Thoracic aorta (tissue), 2 donors: ENCODE results near the gene SAXO2. TPM values are rescaled to one million over a fixed set of nuclear protein-coding genes. Genes with fewer than 3 reads are reported as not detected.
"Not testable (repeated sequence)": the region's sequence is repeated elsewhere in the genome, so short reads cannot be mapped to it uniquely, and the experiment has no call there.

Experiments
- ATAC-seq: fragments of 150-250 bp; one replicate; pipeline ENCODE4 v1.8.0; 2017; ENCODE audit warnings: low read depth; ENCODE audit not compliant: insufficient number of reproducible peaks, low FRiP score
- DNase-seq: peaks from one replicate; pipeline ENCODE4 v3.0.0-alpha.2; 2020; ENCODE audit warnings: low spot score
- H3K27ac ChIP-seq, 2 donors: fragments of 200-600 bp; sonication (generic); 1 replicate in 1 of 2; 2 replicates in 1 of 2; pipeline ENCODE4 v1.5.1; 2016; ENCODE audit warnings: mild to moderate bottlenecking in 2 of 2, moderate library complexity in 2 of 2
- H3K27me3 ChIP-seq: fragments of 200-600 bp; sonication (generic); replicated peaks from 2 replicates; pipeline ENCODE4 v1.6.0; 2016; ENCODE audit warnings: mild to moderate bottlenecking; ENCODE audit not compliant: insufficient read depth
- H3K36me3 ChIP-seq: fragments of 200-600 bp; sonication (generic); one replicate; pipeline ENCODE4 v1.5.1; 2016
- H3K4me1 ChIP-seq, 2 donors: fragments of 200-600 bp; sonication (generic); 1 replicate in 1 of 2; 2 replicates in 1 of 2; pipeline versions ENCODE4 v1.5.1 to v1.6.0; 2016; ENCODE audit warnings: low read depth in 2 of 2, mild to moderate bottlenecking in 1 of 2; ENCODE audit not compliant: control insufficient read depth in 1 of 2
- H3K4me3 ChIP-seq: fragments of 200-600 bp; sonication (generic); 2 replicates; pipeline ENCODE4 v1.5.1; 2016; ENCODE audit warnings: mild to moderate bottlenecking
- H3K9me3 ChIP-seq: fragments of 200-600 bp; sonication (generic); 2 replicates; pipeline ENCODE4 v1.5.1; 2016
- total RNA-seq, 2 donors: library from RNA; depleted of rRNA; stranded (reverse); fragments of >200 nt; gene quantifications; one replicate each; pipeline versions ENCODE4 v1.1.0 to v1.2.3, GENCODE V29; 2016
- TF ChIP-seq, protein P1 (sequence below): fragments of 200-600 bp; sonication (generic); IDR thresholded peaks from one replicate; pipeline ENCODE4 v1.5.1; 2019; ENCODE audit warnings: antibody characterized with exemption

SAXO2 gene
- total RNA-seq, 2 donors from 2014 or later = not detected

DNA sequence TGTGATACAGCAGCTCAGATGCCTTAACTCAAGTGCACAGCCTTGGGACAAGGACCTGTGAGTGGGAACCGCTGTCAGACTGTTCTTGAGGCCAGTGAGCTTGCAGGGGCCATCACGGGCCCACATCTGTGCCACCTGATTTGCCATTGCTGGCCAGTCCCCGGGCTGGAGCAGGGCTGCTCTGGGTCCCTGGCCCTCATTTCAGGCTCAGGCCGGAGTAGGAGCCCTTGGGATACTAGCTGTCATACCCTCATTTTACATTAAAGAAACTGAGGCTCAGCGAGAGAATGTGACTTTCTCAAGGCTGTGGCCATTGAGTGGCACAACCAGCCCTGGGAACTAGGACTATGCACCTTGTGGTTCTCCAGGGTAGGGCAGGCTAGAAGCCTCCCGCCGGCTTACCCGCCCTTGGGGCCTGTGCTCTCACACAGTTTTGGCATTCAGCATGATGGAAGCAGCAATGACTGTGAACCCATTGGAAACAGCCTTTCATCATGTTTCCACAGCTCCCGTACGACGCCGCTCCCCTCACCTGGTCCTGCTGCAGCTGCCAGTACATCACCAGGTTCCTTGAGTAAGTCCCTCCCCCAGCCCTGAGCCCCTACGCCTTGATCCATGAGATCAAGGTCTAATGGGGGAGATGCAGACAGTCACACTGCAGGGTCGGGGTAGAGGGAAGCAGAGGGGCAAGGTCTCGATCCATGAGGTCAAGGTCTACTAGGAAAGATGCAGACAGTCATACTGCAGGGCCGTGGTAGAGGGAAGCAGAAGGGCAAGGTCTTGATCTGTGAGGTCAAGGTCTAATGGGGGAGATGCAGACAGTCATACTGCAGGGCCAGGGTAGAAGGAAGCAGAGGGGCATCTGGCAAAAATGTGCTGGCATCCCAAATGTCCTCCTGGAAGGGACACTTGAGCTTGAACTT, 44.4 kb downstream of the SAXO2 start:
- Histone ChIP-seq H3K27me3 (no peaks in the 10 kb centered on the region), H3K27ac (no peak overlapping the region), H3K9me3 (peaks cover 3% of the 10 kb centered on the region), H3K4me1 (no peaks in the 10 kb centered on the region), H3K4me3 (no peak overlapping the region), H3K36me3 (no peaks in the 10 kb centered on the region)
- DNase-seq = no peak
- TF ChIP-seq, protein P1, sequence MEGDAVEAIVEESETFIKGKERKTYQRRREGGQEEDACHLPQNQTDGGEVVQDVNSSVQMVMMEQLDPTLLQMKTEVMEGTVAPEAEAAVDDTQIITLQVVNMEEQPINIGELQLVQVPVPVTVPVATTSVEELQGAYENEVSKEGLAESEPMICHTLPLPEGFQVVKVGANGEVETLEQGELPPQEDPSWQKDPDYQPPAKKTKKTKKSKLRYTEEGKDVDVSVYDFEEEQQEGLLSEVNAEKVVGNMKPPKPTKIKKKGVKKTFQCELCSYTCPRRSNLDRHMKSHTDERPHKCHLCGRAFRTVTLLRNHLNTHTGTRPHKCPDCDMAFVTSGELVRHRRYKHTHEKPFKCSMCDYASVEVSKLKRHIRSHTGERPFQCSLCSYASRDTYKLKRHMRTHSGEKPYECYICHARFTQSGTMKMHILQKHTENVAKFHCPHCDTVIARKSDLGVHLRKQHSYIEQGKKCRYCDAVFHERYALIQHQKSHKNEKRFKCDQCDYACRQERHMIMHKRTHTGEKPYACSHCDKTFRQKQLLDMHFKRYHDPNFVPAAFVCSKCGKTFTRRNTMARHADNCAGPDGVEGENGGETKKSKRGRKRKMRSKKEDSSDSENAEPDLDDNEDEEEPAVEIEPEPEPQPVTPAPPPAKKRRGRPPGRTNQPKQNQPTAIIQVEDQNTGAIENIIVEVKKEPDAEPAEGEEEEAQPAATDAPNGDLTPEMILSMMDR = no peak
- ATAC-seq = no peak

DNA sequence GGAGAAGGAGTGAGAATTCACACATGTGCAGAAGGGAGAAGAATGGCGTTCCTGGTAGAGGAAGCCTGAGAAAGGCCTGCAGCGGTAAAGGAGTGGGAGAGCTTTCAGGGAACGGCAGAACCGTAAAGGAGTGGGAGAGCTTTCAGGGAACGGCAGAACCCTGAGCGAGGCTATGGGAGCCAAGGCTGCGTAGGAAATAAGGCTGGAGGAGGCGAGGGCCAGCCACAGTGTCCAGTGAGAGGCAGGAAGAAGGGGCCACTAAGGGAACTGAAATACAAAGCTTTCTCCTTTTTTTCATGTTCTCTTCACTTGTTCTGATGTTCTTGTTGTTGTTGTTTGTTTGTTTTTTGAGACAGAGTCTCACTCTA, 45.1 kb downstream of the SAXO2 start:
- Histone ChIP-seq H3K9me3 (peaks cover 3% of the 10 kb centered on the region), H3K4me3 (no peak overlapping the region), H3K4me1 (no peaks in the 10 kb centered on the region), H3K27me3 (no peaks in the 10 kb centered on the region), H3K36me3 (no peaks in the 10 kb centered on the region), H3K27ac (no peak overlapping the region)
- no peak for ATAC-seq
- TF ChIP-seq, protein P1 = no peak
- no peak for DNase-seq

DNA sequence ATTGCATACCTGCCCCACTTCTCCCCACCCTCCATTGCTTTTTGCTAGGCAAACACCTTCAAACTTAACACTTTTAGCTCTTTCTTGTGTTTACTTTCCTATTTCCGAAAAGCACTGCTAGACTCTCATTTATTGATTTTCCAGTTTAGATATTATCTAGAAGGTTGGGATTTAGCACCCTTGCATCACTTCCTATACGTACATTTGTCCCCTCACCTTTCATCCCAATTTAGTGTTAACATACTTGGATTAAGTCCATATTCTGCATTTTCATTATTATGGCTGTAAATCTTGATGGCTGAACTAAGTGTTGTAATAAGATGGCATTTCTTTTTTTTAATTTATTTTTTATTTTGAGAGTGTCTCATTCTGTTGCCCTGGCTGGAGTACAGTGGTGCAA, 47.2 kb downstream of the SAXO2 start:
- H3K27ac ChIP-seq = no peak overlapping the region
- no peak for ATAC-seq

DNA sequence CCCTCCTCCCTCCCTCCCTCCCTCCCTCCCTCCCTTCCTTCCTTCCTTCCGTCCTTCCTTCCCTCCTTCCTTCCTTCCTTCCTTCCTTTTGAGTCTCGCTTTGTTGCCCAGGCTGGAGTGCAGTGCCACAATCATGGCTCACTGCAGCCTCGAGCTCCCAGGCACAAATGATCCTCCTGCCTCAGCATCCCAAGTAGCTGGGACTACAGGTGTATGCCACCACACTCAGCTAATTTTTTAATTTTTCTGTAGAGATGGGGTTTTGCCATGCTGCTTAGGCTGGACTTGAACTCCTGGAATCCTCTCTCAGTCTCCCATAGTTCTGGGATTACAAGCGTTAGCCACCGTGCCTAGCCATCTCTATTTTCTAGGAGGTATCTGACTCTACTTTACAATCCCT, 48.7 kb downstream of the SAXO2 start:
- not testable (repeated sequence) for H3K36me3 ChIP-seq, DNase-seq, H3K27me3 ChIP-seq, H3K4me3 ChIP-seq, H3K27ac ChIP-seq, H3K4me1 ChIP-seq, ATAC-seq, H3K9me3 ChIP-seq

More for the DNA sequence above, 47.2 kb downstream of the SAXO2 start:
- no peaks in the 10 kb centered on the region for H3K27me3 ChIP-seq
- H3K9me3 ChIP-seq = peaks cover 3% of the 10 kb centered on the region
- no peaks in the 10 kb centered on the region for H3K4me1 ChIP-seq
- H3K4me3 ChIP-seq = no peak overlapping the region
- no peak for DNase-seq
- TF ChIP-seq, protein P1 = no peak
- no peaks in the 10 kb centered on the region for H3K36me3 ChIP-seq

DNA sequence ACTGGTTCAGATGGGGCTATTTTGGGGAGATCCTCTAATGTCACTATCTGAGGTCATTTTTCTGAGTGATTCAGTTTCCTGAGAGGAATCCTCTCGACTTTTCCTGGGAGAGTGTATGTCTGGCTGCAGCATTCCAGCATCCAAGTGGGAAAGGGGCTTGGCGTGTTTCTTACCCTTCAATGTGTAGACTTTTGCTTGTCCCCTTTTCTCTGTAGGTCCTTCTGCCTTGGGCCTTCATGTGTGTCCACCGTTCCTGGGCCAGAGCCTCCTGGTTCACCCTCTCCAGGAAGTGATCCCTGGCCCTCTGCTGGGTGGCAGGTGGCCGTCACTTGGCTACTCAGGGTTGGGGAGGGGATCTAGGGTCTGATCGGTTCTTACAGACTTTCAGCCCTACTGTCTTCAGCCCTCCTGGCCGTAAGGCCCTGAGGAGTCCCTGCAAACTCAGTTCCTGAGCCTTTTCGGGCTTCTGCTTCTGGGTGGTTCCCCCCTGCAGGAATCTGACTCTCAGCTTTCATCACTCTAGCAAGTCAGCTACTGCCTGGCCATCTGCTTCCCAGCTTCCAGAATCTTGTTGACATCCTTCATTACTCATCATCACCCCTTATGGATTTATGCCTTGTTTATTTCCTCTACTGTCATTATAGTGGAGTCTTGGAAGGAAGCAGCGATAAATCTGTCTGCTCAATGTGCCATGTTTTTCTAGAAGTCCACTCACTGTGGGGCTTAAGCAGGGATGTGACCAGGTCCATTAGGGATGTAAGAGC, 50.1 kb downstream of the SAXO2 start:
- TF ChIP-seq, protein P1 = no peak
- Histone ChIP-seq H3K4me3 (no peak overlapping the region), H3K4me1 (no peaks in the 10 kb centered on the region), H3K27me3 (no peaks in the 10 kb centered on the region), H3K9me3 (peaks cover 3% of the 10 kb centered on the region), H3K36me3 (no peaks in the 10 kb centered on the region), H3K27ac (no peak overlapping the region)
- DNase-seq = no peak
- ATAC-seq = no peak
